Ovary (tissue), 3 donors: Measurements from ENCODE around the gene RAP1GDS1.

Experiments used
- CTCF ChIP-seq, 3 donors: fragments of 450-650 bp in 2 of 3; fragments of 200-600 bp in 1 of 3; IDR thresholded peaks; one replicate each; pipeline versions ENCODE4 v1.5.1 to v1.8.0; 2016 to 2022; ENCODE audit warnings: antibody characterized with exemption in 3 of 3, mild to moderate bottlenecking in 1 of 3
- EP300 ChIP-seq: sonication (generic); formaldehyde crosslinking; IDR thresholded peaks from one replicate; pipeline ENCODE4 v1.6.1; 2017; ENCODE audit warnings: antibody characterized with exemption
- POLR2A ChIP-seq: fragments of 450-650 bp; IDR thresholded peaks from one replicate; pipeline ENCODE4 v1.6.1; 2017; ENCODE audit warnings: antibody characterized with exemption, mild to moderate bottlenecking, moderate library complexity
- donor health status: DM: no; HTN: no; CAD: no.

- TF ChIP-seq CTCF (IDR thresholded peaks at IDR 0.05) (no peak), POLR2A (no peak), EP300 (no peak)
Measured at GRCh38 chr4:98448908-98449307, 187.7 kb downstream of the RAP1GDS1 start.
